T-cell (primary cell): ENCODE results near the gene RARA. TPM values are rescaled to one million over a fixed set of nuclear protein-coding genes. Genes with fewer than 3 reads are reported as not detected.
A peak's percentile ranks its signal among the peaks of the same experiment; 100 is the strongest.

ENCODE experiments used
- ATAC-seq, 4 experiments: fragments of 200-7000 bp in 3 of 4; fragments of 150-1000 bp in 1 of 4; cut with Tn5 transposase; replicated peaks in 1 of 4; 1 replicate in 3 of 4; 2 replicates in 1 of 4; pipeline ENCODE4 v1.10.0; 2021; ENCODE audit warnings: moderate library complexity in 3 of 4, mild to moderate bottlenecking in 2 of 4, moderate number of reproducible peaks in 1 of 4
- CTCF ChIA-PET, 2 donors: fragments of 300-600 bp; sonication (Branson Sonifier 250); formaldehyde crosslinking; loops; one replicate each; lab custom pipeline; 2022; ENCODE audit warnings: antibody characterized with exemption in 2 of 2; lab: Charles Lee
- POLR2A ChIA-PET, 2 donors: fragments of 300-600 bp; sonication (Branson Sonifier 250); formaldehyde crosslinking; loops; one replicate each; lab custom pipeline; 2022; ENCODE audit warnings: antibody characterized with exemption in 2 of 2; lab: Charles Lee
- DNase-seq, 35 experiments: peaks; one replicate each; pipeline versions ENCODE4 v3.0.0 to v3.0.0-alpha.2; 2013 to 2023
- H3K27ac ChIP-seq: one replicate; pipeline ENCODE4 v1.5.1; 2013; ENCODE audit warnings: low read length
- H3K27me3 ChIP-seq, 2 experiments: replicated peaks in 1 of 2; 1 replicate in 1 of 2; 2 replicates in 1 of 2; pipeline versions ENCODE4 v1.6.1 to v1.7.0; 2013; ENCODE audit warnings: low read length in 1 of 2, mixed read lengths in 1 of 2; ENCODE audit not compliant: control insufficient read depth in 2 of 2, insufficient read depth in 2 of 2; ENCODE audit errors: extremely low read depth in 1 of 2
- H3K36me3 ChIP-seq, 2 donors: 1 replicate in 1 of 2; 2 replicates in 1 of 2; pipeline versions ENCODE4 v1.6.1 to v1.7.0; 2013; ENCODE audit warnings: low read length in 1 of 2; ENCODE audit not compliant: control insufficient read depth in 2 of 2, insufficient read depth in 1 of 2; ENCODE audit errors: extremely low read depth in 1 of 2
- H3K4me1 ChIP-seq, 2 experiments: 1 replicate in 1 of 2; 2 replicates in 1 of 2; pipeline versions ENCODE4 v1.6.1 to v1.7.0; 2013; ENCODE audit warnings: low read length in 2 of 2, mixed read lengths in 1 of 2; ENCODE audit not compliant: insufficient read depth in 2 of 2, control insufficient read depth in 1 of 2; ENCODE audit errors: extremely low read depth in 1 of 2
- H3K4me3 ChIP-seq, 2 donors: 1 replicate in 1 of 2; 2 replicates in 1 of 2; pipeline versions ENCODE4 v1.5.1 to v1.7.0; 2013; ENCODE audit warnings: mild to moderate bottlenecking in 2 of 2, low read length in 1 of 2, moderate library complexity in 1 of 2; ENCODE audit not compliant: control insufficient read depth in 1 of 2; ENCODE audit errors: extremely low read depth in 1 of 2
- H3K9me3 ChIP-seq: 2 replicates; pipeline ENCODE4 v1.7.0; 2013
- H3K27ac Mint-ChIP-seq, 2 donors: one replicate each; pipeline ENCODE4 v1.8.0; 2020 to 2021; ENCODE audit warnings: mild to moderate bottlenecking in 2 of 2, mixed read lengths in 2 of 2
- H3K27me3 Mint-ChIP-seq, 2 donors: one replicate each; pipeline ENCODE4 v1.8.0; 2021 to 2022; ENCODE audit warnings: mixed read lengths in 2 of 2
- H3K36me3 Mint-ChIP-seq: one replicate; pipeline ENCODE4 v1.8.0; 2021; ENCODE audit warnings: mixed read lengths
- H3K4me1 Mint-ChIP-seq, 3 donors: one replicate each; pipeline ENCODE4 v1.8.0; 2020 to 2022; ENCODE audit warnings: mixed read lengths in 3 of 3, mild to moderate bottlenecking in 1 of 3
- H3K4me3 Mint-ChIP-seq, 3 donors: one replicate each; pipeline ENCODE4 v1.8.0; 2020 to 2022; ENCODE audit warnings: mild to moderate bottlenecking in 3 of 3, mixed read lengths in 3 of 3, moderate library complexity in 3 of 3
- H3K9me3 Mint-ChIP-seq, 3 donors: one replicate each; pipeline ENCODE4 v1.8.0; 2020 to 2022; ENCODE audit warnings: mixed read lengths in 3 of 3
- WGBS: methylation state at CpG from one replicate; pipeline ENCODE4 v1.1.5; 2013; ENCODE audit warnings: missing lambda C conversion rate; ENCODE audit not compliant: insufficient coverage; 5-methylcytosine and 5-hydroxymethylcytosine counted together
- total RNA-seq, 35 experiments: library from RNA in 6 of 35; stranded (reverse) in 6 of 35; fragments of 120-200 nt in 1 of 35; gene quantifications; one replicate each; pipeline versions ENCODE4 v1.2.1 to v1.2.4 and lab custom pipeline; 2013 to 2026

The RARA gene
- total RNA-seq, 5 donors from 2014 or later (not counting 1 experiment from before 2014, with no cell fraction given): 46.8 to 90.7 (median 69.1) TPM

DNA sequence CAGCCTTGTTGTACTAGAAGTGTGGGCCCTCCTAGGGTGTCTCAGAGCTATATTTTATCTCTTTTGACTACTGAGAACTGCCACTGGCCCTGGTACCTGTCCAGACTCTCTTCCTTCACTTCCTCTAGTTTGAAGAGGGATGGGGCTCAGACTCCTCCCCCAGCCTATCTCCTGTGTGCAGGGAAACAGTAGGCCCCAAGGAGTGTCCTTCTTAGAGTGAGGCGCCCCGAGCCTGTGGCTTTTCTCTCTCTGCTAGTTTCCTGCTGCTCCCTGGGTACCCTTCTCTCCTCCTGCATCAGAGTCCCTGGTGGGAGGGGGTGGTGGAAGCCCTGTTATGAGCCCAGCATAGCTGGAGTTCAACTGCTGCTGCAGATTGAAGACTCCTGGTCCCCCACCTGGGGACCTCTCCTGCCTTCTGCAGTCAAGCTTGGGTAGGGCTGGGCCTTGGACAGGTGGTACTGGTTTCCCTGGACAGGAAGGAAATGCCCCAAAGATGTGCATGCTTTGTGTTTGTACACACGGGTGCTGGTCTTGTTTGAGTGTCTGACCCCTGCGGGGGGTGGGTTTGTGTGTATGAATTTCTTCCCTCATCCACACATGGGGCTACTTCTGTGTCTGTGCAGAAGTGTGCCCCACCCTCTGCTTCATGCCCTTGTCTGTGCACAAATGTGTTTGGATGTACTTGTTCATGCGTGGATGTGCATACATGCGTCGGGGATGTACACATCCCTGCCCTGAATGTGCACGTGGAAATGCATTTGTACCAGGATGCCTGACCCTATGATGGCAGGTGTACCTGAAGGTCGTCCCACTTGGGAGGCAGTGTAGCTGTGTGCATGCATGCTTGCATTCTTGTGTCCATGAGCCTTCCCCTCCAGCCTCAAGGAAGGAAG, 6.9 kb downstream of the RARA start:
- Mint-ChIP-seq H3K9me3 (no peaks in the 10 kb centered on the region), H3K4me1 (peaks cover 70 to 83% (median 80%) of the 10 kb centered on the region in 3 donors), H3K27me3 (no peaks in the 10 kb centered on the region), H3K27ac (peak overlapping the region; percentile 59 to 75), H3K4me3 (peak overlapping the region in 1 of 3 donors; percentile 54), H3K36me3 (no peaks in the 10 kb centered on the region)
- peaks cover 42 to 90% of the 10 kb centered on the region in 2 experiments for H3K4me1 ChIP-seq
- H3K27ac ChIP-seq: no peak overlapping the region
- H3K9me3 ChIP-seq: no peaks in the 10 kb centered on the region
- peak overlapping the region in 1 of 2 donors; percentile 15 for H3K4me3 ChIP-seq
- H3K36me3 ChIP-seq: no peaks in the 10 kb centered on the region
- WGBS: 90% methylated on average over 4 of the region's 9 CpGs
- no peaks in the 10 kb centered on the region for H3K27me3 ChIP-seq
- ATAC-seq: no peak
- peak in 1 of 35 experiments; percentile 13 for DNase-seq
- ChIA-PET POLR2A (no interaction called here), CTCF (interaction anchor here (0.7 to 1.4 kb wide), 3 partner anchors 9 to 102 kb away, joined by 3 to 4 read pairs (median 3); partner anchors contain the start of gene TOP2A (in 1 of the 2))

DNA sequence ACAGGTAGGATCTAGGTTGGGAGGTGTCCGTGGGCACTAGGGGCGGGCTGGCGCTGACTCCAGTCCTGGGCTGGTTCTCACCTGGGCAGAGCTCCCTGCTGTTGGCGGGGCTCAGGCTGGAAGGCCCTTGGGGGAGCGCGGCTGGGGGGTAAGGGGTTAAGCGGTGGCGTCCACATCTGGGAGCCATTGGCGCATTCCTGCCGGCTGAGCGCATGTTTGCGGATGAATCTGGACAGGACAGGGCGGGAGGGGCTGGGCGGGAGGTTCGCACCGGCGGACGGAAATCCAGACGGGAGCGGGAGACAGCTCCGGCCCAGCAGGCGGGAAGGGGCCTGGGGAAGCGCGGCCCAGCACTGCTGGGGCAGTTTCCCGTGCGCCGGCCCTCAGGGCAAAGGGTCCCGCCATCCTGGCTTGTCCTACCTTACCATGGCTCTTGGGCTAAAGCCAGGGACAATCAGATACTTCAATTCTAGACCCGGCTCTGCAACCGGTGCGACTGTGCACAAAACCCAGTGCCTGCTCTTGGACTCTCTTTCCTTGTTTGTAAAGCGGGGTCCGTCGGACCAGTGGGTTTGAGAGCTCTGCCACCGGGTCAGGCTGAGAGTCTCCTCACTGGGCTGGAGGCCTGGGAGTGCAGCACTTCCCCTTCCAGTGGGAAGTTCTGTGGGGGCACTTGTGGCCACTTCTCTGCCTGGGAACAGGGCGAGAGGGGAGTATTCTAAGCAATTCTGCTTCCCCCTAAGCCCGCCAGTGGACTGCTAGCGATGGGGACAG, 7.8 kb downstream of the RARA start:
- H3K9me3 ChIP-seq: no peaks in the 10 kb centered on the region
- H3K27ac ChIP-seq: no peak overlapping the region
- H3K4me1 Mint-ChIP-seq: peaks cover 76 to 81% (median 80%) of the 10 kb centered on the region in 3 donors
- no peaks in the 10 kb centered on the region for H3K27me3 ChIP-seq
- peak overlapping the region; percentile 1 to 99 for H3K4me3 ChIP-seq
- ATAC-seq: no peak
- peak overlapping the region; percentile 91 to 96 (median 94) for H3K4me3 Mint-ChIP-seq
- no peaks in the 10 kb centered on the region for H3K36me3 Mint-ChIP-seq
- DNase-seq: no peak
- no peaks in the 10 kb centered on the region for H3K27me3 Mint-ChIP-seq
- 94% methylated on average over 36 of the region's 38 CpGs for WGBS
- no peaks in the 10 kb centered on the region for H3K9me3 Mint-ChIP-seq
- CTCF ChIA-PET: interaction anchor here (0.5 to 1.7 kb wide), 17 partner anchors 9 to 98 kb away, joined by 3 to 19 read pairs (median 4); partner anchors contain the start of gene WIPF2 (in 1 of the 2)
- POLR2A ChIA-PET: interaction anchor here (0.6 to 1.1 kb wide), 5 partner anchors 9 to 493 kb away, joined by 3 to 10 read pairs (median 6); no protein-coding TSS in a partner anchor
- peaks cover 42 to 90% of the 10 kb centered on the region in 2 experiments for H3K4me1 ChIP-seq
- peak overlapping the region; percentile 83 to 99 for H3K27ac Mint-ChIP-seq
- H3K36me3 ChIP-seq: no peaks in the 10 kb centered on the region

DNA sequence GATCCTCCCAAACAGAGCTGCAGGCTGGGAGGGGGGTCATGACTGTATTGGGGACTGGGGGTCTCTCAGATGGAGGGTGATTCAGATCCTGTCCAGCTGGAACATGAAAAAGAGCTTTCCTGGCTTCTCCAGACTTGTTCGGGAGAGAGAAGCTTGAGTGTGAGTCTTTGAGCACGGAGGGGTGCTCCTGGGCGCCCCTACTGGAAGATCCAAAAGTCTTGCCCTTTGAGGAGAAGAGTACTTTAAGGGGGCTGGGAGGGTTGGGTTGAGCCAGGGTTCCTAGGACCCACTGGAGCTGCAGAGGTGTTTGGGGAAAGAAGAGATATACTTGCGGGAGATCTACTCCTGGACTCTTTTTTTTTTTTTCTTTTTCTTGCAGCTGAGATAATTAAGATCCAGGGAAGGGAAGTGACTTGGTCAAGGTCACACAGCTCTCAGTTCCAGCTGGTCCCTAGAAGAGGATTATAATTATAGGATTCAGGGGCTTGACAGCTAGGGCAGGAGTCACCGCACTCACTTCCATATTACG, 8.4 kb downstream of the RARA start:
- 7% methylated on average over 3 of the region's 6 CpGs for WGBS
- H3K9me3 Mint-ChIP-seq: no peaks in the 10 kb centered on the region
- peaks cover 80 to 82% (median 81%) of the 10 kb centered on the region in 3 donors for H3K4me1 Mint-ChIP-seq
- H3K27ac ChIP-seq: peak overlapping the region; percentile 99
- peaks cover 40 to 90% of the 10 kb centered on the region in 2 experiments for H3K4me1 ChIP-seq
- H3K27me3 ChIP-seq: no peaks in the 10 kb centered on the region
- H3K36me3 Mint-ChIP-seq: no peaks in the 10 kb centered on the region
- peak overlapping the region; percentile 61 to 99 for H3K4me3 ChIP-seq
- ChIA-PET CTCF (interaction anchor here (0.5 to 1.7 kb wide), 19 partner anchors 8 to 298 kb away, joined by 3 to 19 read pairs (median 5); partner anchors contain the start of gene WIPF2 (in 1 of the 2)), POLR2A (interaction anchor here (0.6 to 1.1 kb wide), 7 partner anchors 10 to 492 kb away, joined by 3 to 10 read pairs (median 5); no protein-coding TSS in a partner anchor)
- H3K4me3 Mint-ChIP-seq: peak overlapping the region; percentile 91 to 96 (median 94)
- no peaks in the 10 kb centered on the region for H3K36me3 ChIP-seq
- ATAC-seq (no peak), DNase-seq (peak in 14 of 35 experiments; percentile 41 to 72 (median 53))
- peak overlapping the region; percentile 83 to 99 for H3K27ac Mint-ChIP-seq
- H3K27me3 Mint-ChIP-seq: no peaks in the 10 kb centered on the region
- no peaks in the 10 kb centered on the region for H3K9me3 ChIP-seq

DNA sequence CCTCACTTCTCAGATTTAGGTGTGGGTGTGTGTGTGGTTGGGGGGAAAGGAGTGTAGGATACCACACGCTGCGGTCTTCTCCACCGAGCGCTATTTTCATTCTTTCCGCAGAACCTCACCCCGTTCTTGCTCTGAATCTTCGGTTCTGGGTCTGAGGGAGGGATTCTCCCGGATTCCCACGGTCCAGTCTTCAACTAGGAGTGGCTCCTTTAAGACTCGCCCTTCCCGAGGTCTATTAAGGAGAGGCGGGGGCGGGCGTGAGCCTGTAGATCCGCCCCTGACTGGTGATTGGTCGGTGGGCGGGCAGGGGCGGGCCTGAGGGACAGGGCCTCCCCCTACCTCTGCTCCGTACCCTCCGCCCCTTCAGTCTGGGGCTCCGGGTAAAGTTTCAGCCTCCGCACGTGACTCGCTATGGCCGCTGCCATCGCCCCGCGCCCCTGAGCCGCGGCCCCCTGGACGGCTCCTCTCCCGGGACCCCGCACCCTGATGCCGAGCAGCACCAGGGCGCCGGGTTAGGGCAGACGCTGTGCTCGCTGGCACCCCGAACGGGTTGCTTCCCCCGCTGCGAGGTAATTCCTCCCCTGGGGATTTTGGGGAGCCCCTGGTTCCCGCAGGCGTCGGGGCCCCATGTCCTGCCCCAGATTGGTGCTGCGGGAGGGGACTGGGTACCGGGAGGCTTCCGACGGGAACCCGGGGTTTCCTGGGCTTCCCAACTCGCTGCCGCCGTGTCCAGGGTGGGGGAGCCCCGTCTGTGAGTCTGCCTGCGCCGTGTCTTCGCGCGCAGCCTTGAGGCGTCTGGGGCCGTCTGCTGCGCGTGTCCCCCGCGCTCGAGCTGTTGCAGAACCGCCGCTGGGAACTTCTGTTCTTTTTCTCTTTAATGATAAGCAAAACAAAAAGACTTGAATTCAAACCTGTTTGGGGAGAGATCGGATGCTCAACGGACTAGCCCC, 9.2 kb downstream of the RARA start:
- ChIA-PET CTCF (interaction anchor here (0.6 to 1.7 kb wide), 18 partner anchors 7 to 297 kb away, joined by 3 to 19 read pairs (median 5); partner anchors contain the start of gene RARA (in 1 of the 2)), POLR2A (interaction anchor here (0.6 to 1.1 kb wide), 5 partner anchors 10 to 219 kb away, joined by 3 to 8 read pairs (median 3); no protein-coding TSS in a partner anchor)
- H3K4me1 Mint-ChIP-seq: peaks cover 83 to 90% (median 83%) of the 10 kb centered on the region in 3 donors
- no peaks in the 10 kb centered on the region for H3K27me3 ChIP-seq
- H3K36me3 ChIP-seq: no peaks in the 10 kb centered on the region
- H3K4me3 ChIP-seq: peak overlapping the region; percentile 75 to 99
- ATAC-seq (peak; percentile 67 to 76 (median 70)), DNase-seq (peak; percentile 83 to 94 (median 89))
- peak overlapping the region; percentile 91 to 96 (median 94) for H3K4me3 Mint-ChIP-seq
- no peaks in the 10 kb centered on the region for H3K9me3 Mint-ChIP-seq
- no peaks in the 10 kb centered on the region for H3K36me3 Mint-ChIP-seq
- H3K27me3 Mint-ChIP-seq: no peaks in the 10 kb centered on the region
- H3K27ac Mint-ChIP-seq: peak overlapping the region; percentile 99 to 100
- H3K27ac ChIP-seq: peak overlapping the region; percentile 99
- H3K4me1 ChIP-seq: peaks cover 41 to 91% of the 10 kb centered on the region in 2 experiments
- H3K9me3 ChIP-seq: no peaks in the 10 kb centered on the region
- under 1% methylated on average over 53 of the region's 70 CpGs for WGBS

DNA sequence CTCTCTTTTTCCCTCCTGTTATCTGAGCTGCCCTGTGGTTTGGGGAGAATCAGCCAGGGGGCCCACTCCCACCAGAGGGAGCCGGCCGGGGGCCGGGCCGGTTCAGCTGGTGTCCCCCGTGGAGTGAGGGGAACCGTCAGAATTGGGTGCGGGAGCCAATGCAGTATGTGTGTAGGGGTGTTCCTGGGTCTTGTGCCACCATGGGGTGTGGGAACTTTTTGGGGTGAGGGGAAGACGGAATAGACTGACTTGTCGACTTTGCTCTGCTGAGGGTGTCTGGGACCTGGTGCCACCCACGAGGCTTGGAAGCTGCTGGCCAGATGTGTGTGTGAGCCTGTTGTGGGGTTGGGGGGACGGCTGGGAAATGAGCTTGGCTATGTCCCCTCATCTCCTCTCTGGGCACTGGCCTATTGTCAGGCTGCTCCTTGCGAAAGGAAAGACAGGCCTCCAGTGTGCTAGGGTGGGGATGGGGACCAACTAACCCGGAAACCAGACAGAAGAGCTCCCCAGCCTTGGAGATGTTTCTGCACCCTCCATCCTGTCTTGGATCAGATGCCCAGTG, 9.9 kb downstream of the RARA start:
- Histone ChIP-seq H3K27me3 (no peaks in the 10 kb centered on the region), H3K4me1 (peaks cover 47 to 95% of the 10 kb centered on the region in 2 experiments), H3K36me3 (no peaks in the 10 kb centered on the region), H3K4me3 (peak overlapping the region; percentile 75 to 99), H3K9me3 (no peaks in the 10 kb centered on the region), H3K27ac (peak overlapping the region; percentile 99)
- peaks cover 83 to 90% (median 83%) of the 10 kb centered on the region in 3 donors for H3K4me1 Mint-ChIP-seq
- ChIA-PET POLR2A (interaction anchor here (0.7 kb wide), 2 partner anchors 12 kb away, joined by 3 read pairs; no protein-coding TSS in a partner anchor), CTCF (interaction anchor here (0.5 to 1.2 kb wide), 3 partner anchors 10 to 116 kb away, joined by 3 to 4 read pairs (median 3); partner anchors contain the start of gene RARA (in 1 of the 2))
- H3K27ac Mint-ChIP-seq: peak overlapping the region; percentile 99 to 100
- H3K36me3 Mint-ChIP-seq: no peaks in the 10 kb centered on the region
- no peaks in the 10 kb centered on the region for H3K9me3 Mint-ChIP-seq
- peak overlapping the region; percentile 91 to 96 (median 94) for H3K4me3 Mint-ChIP-seq
- 3% methylated on average over 5 of the region's 13 CpGs for WGBS
- DNase-seq (peak in 2 of 35 experiments; percentile 47 to 50), ATAC-seq (no peak)
- H3K27me3 Mint-ChIP-seq: no peaks in the 10 kb centered on the region
